Esophagus muscularis mucosa (tissue), 3 donors: Measurements from ENCODE around the gene VGLL4.

Experiments used
- POLR2A ChIP-seq: fragments of 450-650 bp; IDR thresholded peaks from one replicate; pipeline ENCODE4 v1.6.1; 2017; ENCODE audit warnings: antibody characterized with exemption, moderate library complexity, mild to moderate bottlenecking, low read depth
- TF ChIP-seq, protein P1 (sequence below), 3 experiments: fragments of 200-600 bp in 2 of 3; fragments of 450-650 bp in 1 of 3; sonication (generic) in 2 of 3; IDR thresholded peaks; one replicate each; pipeline ENCODE4 v1.5.1; 2017 to 2019; ENCODE audit warnings: antibody characterized with exemption in 3 of 3, mild to moderate bottlenecking in 2 of 3, moderate library complexity in 1 of 3

DNA sequence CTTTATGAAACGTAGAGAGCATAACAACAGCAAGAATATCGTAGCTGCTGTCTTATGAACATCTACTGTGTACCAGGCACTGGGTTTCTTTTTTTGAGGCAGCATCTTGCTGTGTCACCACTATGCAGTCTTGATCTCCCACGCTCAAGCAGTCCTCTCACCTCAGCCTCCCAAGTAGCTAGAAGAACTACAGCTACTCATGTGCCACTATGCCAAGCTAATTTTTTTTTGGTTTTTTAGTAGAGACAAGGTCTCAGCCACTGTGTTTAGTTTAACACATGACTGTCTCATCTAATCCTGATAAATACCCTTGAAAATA is 129.9 kb downstream of the VGLL4 start:
- TF ChIP-seq, protein P1, sequence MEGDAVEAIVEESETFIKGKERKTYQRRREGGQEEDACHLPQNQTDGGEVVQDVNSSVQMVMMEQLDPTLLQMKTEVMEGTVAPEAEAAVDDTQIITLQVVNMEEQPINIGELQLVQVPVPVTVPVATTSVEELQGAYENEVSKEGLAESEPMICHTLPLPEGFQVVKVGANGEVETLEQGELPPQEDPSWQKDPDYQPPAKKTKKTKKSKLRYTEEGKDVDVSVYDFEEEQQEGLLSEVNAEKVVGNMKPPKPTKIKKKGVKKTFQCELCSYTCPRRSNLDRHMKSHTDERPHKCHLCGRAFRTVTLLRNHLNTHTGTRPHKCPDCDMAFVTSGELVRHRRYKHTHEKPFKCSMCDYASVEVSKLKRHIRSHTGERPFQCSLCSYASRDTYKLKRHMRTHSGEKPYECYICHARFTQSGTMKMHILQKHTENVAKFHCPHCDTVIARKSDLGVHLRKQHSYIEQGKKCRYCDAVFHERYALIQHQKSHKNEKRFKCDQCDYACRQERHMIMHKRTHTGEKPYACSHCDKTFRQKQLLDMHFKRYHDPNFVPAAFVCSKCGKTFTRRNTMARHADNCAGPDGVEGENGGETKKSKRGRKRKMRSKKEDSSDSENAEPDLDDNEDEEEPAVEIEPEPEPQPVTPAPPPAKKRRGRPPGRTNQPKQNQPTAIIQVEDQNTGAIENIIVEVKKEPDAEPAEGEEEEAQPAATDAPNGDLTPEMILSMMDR (IDR thresholded peaks at IDR 0.05), result no peak
- TF ChIP-seq POLR2A, result no peak
